NCI-H82 treated with DMSO at 0.1 percent for 48 hours (cell line): Measurements from ENCODE around the gene CRACDL.
"Not testable (repeated sequence)": the region's sequence is repeated elsewhere in the genome, so short reads cannot be mapped to it uniquely, and the experiment has no call there.

Experiments
- DNase-seq: peaks from one replicate; lab custom pipeline; 2025; ENCODE audit not compliant: unreplicated experiment; lab: John Stamatoyannopoulos, UW

CRACDL gene

DNA sequence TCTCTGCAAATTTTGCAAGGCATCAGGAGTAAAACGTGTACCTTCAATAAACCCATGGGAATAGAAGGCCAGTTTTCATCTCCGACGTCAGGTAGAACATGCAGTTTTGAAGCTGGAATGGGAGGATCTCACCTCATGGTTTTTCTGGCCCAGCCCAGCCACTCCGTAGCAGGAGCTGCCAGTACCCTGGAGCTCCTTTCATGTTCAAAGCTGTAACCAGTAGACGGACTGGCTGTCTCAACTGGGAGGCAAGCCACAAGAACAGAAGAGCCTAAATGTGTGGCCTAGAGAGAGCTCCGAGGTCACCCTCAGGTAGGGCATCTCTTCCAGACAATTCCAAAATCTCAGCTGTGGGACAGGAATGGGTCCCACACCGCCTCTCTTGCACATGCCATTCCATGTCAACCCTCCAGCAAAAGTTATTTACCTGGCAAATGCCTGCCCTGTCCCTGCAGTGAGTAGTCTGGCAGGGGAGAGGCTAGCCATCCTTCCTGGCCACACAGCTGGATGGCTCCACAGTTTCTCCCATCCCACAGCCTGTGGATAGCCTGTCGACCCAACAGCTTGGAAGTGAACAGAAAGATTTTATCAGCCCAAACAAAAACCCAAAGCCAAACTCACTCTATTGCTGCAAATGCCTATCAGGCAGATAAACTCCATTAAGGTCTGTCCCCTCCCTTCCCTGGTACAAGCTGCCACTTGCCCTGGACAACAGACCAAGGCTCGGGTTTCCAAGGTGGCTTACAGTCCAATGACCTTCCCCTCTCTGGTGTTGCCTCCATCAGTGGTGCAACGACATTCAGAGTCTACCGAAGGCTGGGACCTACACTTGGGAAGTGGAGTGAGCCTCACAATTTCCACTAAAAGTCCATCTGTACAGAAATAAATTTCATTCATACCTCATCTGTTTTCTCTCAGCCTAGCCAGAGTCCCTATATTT is 27.8 kb downstream of the CRACDL start:
- peak; percentile 4 for DNase-seq

DNA sequence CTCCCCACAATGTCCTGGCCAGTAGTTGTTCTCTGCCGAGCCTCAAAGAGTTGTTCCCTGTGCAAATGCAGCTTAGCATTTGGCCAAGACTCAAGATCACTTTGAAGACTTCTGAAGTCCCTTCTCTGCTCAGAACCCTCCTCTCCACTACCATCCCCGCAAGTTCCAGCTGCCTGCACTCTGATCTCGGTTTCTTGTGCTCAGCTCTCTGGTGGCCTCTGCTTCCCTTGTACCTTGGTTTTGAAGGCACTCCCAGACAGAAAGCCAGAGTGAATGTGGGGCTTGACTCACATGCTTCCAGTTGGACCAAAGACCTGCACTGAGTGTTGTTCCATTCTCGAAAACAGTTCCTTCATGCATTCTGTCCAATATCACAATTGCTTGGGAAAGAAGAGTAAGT is 28.6 kb downstream of the CRACDL start:
- DNase-seq = no peak

DNA sequence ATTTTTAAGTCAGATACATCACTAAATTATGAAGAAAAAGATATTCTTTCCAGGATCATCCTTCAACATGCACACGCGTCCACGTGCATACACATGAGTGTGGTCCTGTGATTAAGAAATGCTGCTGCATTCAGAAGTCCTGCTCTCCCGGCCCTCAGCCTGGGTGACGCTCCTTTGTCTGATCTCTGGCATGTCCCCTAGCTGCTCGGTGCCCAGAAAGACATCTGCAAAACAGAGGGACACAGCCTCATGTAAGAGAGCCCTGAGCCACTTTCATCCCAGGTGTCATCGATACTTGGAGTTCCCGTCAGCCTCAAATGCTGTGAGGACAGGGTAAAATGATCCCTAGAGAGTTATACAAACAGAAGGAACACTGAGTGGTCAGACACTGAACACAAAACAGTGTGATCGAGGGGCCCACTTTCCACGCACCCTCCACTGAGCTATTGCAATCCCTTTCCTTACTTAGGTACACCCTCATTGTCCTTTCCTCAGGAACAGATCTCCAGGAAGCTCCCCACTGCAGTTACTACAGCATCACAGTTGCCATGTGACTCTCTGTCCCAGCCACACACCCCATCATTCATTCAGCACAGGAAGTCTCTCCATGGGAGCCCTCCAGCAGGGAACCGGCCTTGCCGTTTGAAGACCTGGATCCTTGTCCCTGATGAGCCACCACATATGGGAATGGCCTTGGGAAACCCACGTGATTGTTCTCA is 32.1 kb downstream of the CRACDL start:
- DNase-seq = no peak

DNA sequence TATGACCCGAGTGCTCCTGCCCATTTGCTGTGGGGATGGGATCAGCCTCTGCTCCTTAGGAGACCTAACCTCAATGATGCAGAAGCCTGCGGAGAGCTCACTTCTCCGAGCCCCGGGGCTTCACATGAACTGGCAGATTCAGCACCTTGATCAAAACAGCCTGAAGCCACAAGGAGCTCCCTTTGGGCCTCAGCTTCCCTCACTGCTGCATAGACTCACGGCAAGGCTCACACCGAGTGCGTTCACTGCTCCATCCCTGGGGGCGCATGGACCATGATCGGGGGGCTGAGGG is 33.0 kb downstream of the CRACDL start:
- DNase-seq = no peak

DNA sequence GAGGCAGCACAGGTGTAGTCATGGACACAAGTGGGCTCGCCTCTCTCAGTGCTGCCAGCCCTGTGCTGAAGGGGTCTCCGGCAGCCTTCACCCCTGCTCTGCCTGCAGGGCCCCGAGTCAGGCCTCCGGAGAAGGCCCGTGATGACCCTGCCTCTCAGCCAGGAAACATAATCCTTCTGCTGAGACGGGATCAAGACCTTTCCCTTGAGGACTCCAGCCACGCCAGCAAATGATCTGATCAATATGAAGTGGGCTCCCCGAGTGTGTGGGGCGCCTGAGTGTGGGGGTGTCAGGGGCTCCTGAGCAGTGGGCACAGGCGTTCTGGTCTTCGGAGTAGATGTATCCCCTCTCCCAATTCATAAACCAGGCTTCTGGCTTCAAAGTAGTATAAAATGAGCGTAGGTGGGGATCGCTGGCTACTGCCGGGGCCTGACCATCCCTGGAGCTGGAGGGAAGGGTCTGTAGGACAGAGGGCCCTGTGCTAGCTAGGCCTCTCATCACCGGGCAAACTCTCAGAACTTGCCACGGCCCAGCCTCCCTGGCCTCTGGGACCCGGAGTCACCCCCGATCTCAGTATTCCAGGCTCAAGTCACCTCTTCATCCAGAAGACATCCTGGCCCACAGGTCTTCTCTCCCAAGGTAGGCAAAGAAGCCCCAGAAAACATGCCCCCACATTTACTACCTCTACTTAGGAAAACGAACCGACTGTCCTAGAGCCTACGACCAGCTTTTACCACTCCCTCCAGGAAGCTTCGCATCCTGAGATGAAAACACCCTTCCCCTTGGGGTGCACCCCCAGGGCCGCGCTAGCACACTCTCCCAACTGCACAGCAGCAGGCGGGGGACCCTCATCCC is 33.6 kb downstream of the CRACDL start:
- DNase-seq = no peak

DNA sequence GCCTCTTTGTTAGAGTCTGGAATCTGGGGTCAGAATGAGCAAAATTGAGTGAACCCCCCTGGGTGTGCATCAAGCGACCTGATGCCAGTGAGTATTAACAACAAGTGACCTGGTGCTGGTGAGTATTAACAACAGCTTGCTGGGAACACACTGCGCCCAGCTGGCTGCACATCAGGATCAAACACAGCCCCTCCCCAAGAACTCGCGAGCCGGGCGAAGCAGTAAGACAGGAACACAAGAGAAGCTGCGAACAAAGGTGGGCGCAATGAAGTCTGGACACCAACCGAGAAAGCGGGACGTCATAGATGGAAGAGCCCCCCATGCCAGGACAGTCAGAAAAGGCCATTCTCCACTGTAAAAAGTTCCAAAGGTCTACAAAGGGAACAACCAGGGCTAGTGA is 34.3 kb downstream of the CRACDL start:
- no peak for DNase-seq

DNA sequence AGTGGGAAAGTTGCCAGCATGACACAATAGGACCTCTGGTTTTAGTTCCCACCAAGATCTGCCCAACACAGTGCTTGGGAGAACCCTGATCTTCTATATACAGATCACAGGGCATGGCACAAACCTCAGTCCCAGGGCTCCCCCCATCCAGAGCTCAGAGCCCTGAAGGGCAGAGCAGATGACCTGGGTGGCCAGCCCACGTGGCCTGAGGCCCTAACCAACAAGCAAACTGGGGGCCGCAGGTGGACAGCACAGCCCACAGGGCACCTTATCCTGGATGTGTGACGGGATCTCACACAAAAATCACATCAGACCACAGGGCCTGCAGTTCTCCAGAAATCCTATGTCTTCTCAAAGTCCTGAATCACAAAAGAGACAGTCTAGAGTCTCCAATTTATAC is 34.7 kb downstream of the CRACDL start:
- DNase-seq = no peak

DNA sequence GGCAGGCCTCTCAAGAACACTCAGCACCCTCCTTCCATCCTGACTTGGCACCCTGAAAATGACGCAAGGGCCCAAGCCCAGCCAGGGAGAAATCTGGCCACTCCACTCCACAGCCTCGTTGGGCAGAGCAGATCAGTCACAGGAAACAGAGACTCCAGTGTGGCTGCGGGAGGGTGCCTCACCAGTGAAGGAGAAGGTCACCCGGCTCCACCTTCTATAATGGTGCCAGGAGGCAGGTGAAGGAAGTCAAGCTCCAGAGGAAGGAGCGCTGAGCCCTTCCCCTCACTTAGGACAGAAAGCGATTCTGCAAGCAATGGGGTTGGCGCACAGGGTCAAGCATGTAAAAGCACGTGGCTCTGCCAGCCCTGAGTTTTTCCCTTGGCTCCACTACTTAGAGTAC is 35.3 kb downstream of the CRACDL start:
- DNase-seq = no peak

DNA sequence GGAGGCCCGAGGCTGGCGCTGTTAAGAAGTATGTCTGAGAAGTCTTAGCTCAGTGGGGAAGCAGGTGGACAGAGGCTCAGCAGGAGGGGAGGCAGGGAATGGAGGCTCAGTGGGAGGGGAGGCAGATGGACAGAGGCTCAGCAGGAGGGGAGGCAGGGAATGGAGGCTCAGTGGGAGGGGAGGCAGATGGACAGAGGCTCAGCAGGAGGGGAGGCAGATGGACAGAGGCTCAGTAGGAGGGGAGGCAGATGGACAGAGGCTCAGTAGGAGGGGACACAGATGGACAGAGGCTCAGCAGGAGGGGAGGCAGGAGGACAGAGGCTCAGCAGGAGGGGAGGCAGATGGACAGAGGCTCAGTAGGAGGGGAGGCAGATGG is 36.3 kb downstream of the CRACDL start:
- not testable (repeated sequence) for DNase-seq

DNA sequence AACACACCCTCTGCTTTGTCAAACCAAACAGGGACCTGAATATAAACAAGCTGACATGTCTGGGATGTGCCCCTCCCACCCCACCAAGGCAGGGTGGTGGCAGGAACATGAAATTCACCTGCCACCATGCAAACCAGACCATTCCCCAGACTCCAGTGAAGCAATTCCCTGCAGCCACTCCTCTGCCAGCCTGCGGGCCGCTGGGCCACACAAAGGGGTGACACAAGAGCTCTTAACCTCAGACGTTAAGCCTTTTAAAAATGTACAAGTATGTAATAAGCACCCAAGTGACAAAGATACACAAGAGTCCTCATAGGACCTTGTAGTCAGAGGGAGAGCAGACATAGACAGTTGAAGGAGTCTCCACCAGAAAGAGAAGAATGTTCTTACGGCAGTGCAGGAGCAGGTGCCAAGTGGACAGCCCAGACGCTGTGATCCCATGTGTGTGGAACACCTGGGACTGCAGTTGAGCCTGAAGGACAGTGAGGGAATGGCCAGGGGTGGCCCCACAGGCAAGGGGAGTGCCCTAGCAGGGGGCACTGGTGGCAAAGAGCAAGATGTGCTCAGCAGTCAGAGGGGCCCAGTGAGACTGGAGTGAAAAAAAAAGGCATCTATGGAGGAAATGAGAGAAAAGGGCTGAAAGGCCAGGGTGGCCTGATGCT is 36.9 kb downstream of the CRACDL start:
- no peak for DNase-seq

DNA sequence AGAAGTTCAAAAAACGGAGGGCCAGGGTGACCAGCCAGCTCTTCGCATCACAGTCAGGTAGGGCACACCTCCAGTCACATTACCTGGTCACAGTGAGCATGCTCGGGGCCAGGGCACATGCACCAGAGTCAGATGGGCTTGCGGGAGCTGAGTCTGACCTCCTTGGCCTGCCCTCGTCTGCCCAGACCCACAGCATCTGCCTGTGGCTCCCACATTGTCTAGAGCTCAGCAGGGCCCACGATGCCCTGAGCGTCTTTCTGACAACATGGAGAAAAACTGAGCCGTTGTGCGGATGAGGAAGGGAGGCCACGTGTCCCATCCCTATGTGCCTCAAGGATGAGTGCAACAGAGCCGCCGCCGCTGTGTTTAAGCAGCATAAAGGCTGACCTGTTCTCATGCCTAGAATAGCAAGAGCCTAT is 37.6 kb downstream of the CRACDL start:
- no peak for DNase-seq

DNA sequence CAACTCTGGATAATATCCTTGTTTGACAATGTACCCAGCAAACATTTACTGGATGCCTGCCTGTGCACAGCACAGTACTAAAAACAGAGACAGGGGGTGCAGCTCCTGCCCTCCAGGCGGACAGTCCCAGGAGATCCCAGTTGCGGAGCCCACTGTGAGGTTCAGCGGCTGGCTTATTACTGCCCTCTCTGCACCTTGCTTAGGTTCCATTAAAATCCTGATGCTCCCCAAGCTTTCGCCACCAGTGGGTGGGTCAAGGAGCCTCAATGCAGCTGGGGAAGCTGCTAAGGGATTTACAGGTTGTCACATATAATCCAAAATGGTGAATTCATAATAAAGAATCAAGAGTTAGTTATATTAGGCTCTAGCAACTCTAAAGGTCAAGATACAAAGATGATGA is 38.3 kb downstream of the CRACDL start:
- DNase-seq = no peak

DNA sequence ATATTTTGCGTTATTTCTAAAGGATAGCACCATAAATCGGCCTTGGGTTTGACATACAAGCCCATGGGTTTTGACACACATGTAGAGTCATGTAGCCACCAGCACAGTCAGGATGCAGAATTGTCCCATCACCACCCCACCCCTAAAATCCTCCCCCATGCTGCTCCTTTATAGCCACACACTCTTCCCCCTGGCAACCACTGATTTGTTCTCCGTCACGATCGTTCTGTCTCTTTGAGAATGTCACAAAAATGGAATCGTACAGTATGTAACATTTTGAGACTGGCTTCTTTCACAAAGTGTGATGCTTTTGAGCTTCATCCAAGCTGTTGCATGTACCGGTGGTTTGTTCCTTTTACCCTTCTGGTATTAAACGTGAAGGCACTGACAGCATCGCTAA is 39.1 kb downstream of the CRACDL start:
- no peak for DNase-seq

DNA sequence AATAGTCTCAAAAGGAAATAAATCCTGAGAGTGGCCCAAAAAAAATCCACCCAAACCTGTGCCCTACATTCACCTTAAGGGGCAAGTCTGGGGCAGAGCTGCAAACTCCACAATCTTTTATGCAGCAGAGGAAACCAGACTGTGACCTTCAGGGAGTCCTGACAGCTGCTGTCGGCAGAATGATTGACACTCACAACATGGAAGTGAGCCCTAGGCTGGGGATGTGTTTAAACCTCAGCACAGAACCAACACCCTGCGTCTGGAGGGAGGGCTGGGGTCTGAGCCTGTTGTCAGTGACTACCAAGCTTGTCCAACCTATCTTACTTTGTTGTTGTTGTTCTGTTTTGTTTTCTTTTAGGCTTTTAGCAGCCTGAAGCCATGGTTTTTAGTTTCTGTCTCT is 39.6 kb downstream of the CRACDL start:
- DNase-seq = no peak

DNA sequence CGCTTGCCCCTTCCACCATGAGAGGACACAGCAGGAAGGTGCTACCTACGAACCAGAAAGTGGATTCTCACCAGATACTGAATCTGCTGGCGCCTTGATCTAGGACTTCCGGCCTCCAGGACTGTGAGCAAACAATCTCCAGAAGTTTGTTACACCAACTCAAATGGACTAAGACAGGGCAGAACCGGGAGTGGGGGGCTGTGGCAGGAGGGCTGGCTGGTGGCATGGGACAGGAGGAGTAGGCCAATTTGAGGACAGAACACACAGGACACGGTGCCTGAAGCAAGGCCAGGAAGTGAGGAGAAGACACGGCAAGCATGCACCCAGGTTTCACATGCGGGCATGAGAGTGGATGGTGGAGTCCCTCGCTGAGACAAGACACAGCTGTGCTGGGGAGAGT is 40.1 kb downstream of the CRACDL start:
- no peak for DNase-seq

DNA sequence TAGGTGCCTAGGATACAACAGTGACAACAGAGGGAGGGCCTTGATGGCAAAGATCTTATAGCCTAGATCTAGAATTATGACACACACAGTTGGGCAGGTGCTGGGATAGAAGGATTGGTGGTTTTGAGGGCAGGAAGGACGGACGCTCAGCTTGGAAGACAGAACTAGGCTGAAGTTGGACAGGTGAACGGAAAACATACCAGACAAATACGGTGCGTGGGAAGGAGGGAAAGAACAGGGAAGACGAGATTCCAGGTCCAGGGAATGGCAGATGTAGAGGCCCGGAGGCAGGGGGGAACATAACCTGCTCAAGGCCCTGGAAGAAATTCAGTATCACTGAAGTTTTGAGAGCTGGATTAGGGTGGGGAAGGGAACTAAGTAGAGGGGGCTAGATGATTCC is 40.8 kb downstream of the CRACDL start:
- no peak for DNase-seq

DNA sequence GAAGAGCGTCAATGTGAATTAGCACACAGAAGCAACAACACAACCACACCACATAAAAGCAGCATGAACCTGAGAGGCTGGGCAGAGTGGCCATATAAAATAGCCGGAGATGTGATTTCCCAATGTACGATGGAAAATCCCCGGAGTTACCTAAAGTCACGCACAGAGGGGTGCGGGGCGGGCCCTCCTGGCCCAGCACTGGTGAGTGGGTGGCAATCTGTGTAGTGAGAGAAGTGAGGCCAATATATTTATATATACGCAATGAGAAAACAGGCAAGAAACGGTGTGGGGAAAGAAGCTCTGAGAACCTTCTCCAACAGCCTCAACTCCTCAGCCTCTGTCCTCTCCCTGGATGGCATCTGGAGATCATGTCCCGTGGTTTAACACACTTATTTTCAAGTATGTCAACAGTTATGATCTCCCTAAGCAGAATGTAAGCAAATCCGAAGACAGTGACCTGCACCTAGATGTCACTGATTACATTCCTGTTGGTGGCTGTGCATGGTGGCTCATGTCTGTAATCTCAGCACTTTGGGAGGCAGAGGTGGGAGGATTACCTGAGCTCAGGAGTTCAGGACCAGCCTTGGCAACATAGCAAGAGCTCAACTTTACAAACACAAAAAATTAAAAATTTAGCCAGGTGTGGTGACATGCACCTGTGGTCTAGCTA is 41.6 kb downstream of the CRACDL start:
- no peak for DNase-seq

DNA sequence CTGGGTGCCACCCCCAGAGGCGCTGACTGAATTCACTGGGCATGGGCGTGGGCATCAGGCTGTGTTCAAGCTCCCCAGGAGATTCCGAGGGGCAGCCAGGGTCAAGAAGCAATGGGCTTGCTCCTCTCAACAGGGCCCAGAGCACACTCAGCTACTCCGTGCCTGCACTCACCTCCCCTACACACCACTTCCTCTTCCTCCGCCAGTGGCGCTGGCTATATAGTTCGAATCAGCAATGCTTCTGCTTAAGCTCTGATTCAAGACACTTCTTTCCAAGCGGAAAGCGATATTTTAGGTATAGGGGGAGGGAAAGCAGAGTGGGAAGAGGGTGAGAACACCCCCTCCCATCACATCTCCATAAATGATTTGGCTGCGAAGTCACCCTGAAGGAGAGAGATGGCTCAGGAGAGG is 42.1 kb downstream of the CRACDL start:
- DNase-seq = no peak

DNA sequence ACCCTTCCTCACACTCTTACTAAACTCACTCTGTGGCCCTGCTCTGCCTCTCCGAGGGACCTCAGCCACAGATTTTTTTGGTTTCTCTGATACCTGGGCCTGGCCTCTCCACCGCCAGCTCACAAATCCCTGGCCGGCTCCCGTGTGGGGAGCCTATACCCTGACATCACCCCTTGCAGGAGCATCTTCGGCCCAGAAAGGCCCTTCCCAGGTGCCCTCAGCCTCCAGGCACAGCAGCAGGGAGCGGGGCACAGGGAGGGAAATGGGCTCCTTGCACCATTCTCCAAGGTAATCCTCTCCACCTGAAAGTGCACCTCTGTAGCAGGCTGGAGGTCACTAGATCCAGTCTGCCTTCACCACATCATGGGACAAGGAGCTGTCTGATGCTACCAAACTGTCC is 43.2 kb downstream of the CRACDL start:
- DNase-seq = no peak

DNA sequence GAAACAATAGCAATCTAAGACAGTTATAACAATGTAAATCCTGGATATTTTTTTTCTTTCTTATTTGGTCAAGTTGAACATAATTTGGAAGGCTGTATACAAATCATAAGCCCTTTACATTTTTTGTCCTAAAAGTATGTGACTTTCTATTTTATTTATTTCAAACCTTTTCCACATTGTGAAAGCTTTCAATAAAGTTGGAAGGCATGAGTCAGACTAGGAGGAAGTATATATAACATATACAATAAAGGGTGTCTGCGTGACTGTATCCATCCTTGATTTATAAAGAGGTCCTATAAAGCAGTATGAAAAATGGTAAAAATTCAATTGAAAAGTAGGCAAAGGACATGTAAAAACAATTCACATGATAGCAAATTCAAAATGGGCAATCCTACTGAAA is 44.4 kb downstream of the CRACDL start:
- DNase-seq = no peak
